Measurements from ENCODE around the gene HMGXB4. TPM values are rescaled to one million over a fixed set of nuclear protein-coding genes. Genes with fewer than 3 reads are reported as not detected.

HMGXB4 gene
- total and polyA plus RNA-seq, 2 donors (not counting 1 experiment from before 2014, with no cell fraction given) = 5.9 to 25.2 TPM

DNA sequence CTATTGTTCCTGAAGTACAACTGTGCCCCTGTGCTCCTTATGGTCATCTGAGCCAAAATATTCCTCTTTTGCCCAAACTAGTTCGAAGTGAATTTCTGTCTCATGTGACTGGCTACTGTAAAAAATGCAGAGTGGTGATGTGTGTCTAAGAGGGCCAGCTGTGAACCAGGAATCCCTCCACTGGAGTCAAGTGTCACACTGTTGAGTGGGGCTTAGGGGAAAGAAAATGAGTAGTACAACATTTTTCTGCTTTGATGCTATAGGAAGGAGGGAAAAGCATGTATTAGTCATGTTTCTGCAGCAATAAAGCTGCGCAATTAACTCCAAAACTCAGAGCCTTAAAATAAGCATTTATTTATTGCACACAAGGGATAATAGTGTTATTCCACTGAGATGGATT is 39.8 kb upstream of the HMGXB4 start:
- Histone ChIP-seq H3K27me3 (replicated peaks in 1 of 4; ENCODE audit: control extremely low read depth in 1 of 4, control insufficient read depth in 3 of 4, insufficient read depth in 4 of 4, low read length in 3 of 4) (no peaks in the 10 kb centered on the region), H2AFZ (ENCODE audit: insufficient read depth, low read depth, low read length, poor library complexity, severe bottlenecking) (no peak overlapping the region), H3K27ac (ENCODE audit: low read length in 2 of 2) (no peak overlapping the region), H4K20me1 (ENCODE audit: control insufficient read depth, insufficient read depth, low read length, poor library complexity, severe bottlenecking) (no peaks in the 10 kb centered on the region), H3K79me2 (ENCODE audit: control insufficient read depth, insufficient read depth, low read length) (no peaks in the 10 kb centered on the region), H3K4me1 (ENCODE audit: control insufficient read depth in 2 of 2, insufficient read depth in 2 of 2, low read length in 2 of 2) (no peaks in the 10 kb centered on the region), H3K9me3 (ENCODE audit: control extremely low read depth in 1 of 3, control insufficient read depth in 2 of 3, insufficient read depth in 1 of 3, low read length in 2 of 3) (peaks cover 0 to 3% (median 0%) of the 10 kb centered on the region in 3 donors), H3K9ac (ENCODE audit: low read length) (no peak overlapping the region), H3K4me3 (ENCODE audit: control extremely low read depth in 1 of 5, extremely low read depth in 1 of 5, insufficient read depth in 1 of 5, low read depth in 2 of 5, low read length in 4 of 5) (no peak overlapping the region), H3K36me3 (replicated peaks in 1 of 2; ENCODE audit: control extremely low read depth in 1 of 2, control insufficient read depth in 1 of 2, extremely low read depth in 1 of 2, insufficient read depth in 2 of 2, low read length in 1 of 2) (no peaks in the 10 kb centered on the region), H3K4me2 (replicated peaks; ENCODE audit: low read depth, low read length, poor library complexity, severe bottlenecking) (no peak overlapping the region)
- no CpG with 5 or more reads among the region's 2 CpGs for WGBS (ENCODE audit: insufficient coverage)
- intact Hi-C loops (cut with micrococcal nuclease) = no loop called here
- ChIA-PET POLR2A (interaction anchor here (0.6 kb wide), 1 partner anchor 898 kb away, joined by 3 read pairs; no protein-coding TSS in a partner anchor), CTCF (no interaction called here)
- DNase-seq = no peak
- Mint-ChIP-seq H3K27ac (no peak overlapping the region), H3K4me3 (no peak overlapping the region), H3K27me3 (peaks cover 27% of the 10 kb centered on the region), H3K4me1 (no peaks in the 10 kb centered on the region), H3K9me3 (ENCODE audit: insufficient read depth) (no peaks in the 10 kb centered on the region)
- TF ChIP-seq, protein P1, sequence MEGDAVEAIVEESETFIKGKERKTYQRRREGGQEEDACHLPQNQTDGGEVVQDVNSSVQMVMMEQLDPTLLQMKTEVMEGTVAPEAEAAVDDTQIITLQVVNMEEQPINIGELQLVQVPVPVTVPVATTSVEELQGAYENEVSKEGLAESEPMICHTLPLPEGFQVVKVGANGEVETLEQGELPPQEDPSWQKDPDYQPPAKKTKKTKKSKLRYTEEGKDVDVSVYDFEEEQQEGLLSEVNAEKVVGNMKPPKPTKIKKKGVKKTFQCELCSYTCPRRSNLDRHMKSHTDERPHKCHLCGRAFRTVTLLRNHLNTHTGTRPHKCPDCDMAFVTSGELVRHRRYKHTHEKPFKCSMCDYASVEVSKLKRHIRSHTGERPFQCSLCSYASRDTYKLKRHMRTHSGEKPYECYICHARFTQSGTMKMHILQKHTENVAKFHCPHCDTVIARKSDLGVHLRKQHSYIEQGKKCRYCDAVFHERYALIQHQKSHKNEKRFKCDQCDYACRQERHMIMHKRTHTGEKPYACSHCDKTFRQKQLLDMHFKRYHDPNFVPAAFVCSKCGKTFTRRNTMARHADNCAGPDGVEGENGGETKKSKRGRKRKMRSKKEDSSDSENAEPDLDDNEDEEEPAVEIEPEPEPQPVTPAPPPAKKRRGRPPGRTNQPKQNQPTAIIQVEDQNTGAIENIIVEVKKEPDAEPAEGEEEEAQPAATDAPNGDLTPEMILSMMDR (IDR thresholded peaks at IDR 0.05) = no peak
- TF ChIP-seq EZH2 (IDR thresholded peaks at IDR 0.05; ENCODE audit: borderline replicate concordance, insufficient read depth, low read depth, low read length, poor library complexity, severe bottlenecking) = no peak
- no peak for ATAC-seq (ENCODE audit: low read depth)

DNA sequence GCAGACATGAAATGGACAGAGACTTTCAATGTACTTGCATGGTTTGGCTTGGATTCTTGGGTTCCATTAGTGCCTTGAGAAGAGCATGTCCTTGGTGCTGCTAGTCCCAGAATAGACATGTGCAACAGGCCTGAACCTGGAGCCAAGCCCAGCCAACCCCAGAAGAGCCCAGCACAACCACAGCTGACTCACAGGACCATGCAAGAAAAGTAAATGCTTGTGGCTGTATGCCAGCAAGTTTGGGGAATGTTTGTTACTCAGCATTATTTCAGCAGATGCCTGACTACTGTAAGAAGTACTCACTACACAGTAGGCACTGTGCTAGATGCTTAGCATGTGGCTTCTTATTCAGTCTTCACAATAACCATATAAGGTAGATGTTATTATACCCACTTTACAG is 39.2 kb upstream of the HMGXB4 start:
- no peak overlapping the region for H3K4me3 Mint-ChIP-seq
- H3K4me3 ChIP-seq (ENCODE audit: control extremely low read depth in 1 of 5, extremely low read depth in 1 of 5, insufficient read depth in 1 of 5, low read depth in 2 of 5, low read length in 4 of 5) = no peak overlapping the region
- H3K27me3 ChIP-seq (replicated peaks in 1 of 4; ENCODE audit: control extremely low read depth in 1 of 4, control insufficient read depth in 3 of 4, insufficient read depth in 4 of 4, low read length in 3 of 4) = no peaks in the 10 kb centered on the region
- H3K4me2 ChIP-seq (replicated peaks; ENCODE audit: low read depth, low read length, poor library complexity, severe bottlenecking) = no peak overlapping the region
- H3K9me3 Mint-ChIP-seq (ENCODE audit: insufficient read depth) = no peaks in the 10 kb centered on the region
- H4K20me1 ChIP-seq (ENCODE audit: control insufficient read depth, insufficient read depth, low read length, poor library complexity, severe bottlenecking) = no peaks in the 10 kb centered on the region
- H3K9me3 ChIP-seq (ENCODE audit: control extremely low read depth in 1 of 3, control insufficient read depth in 2 of 3, insufficient read depth in 1 of 3, low read length in 2 of 3) = peaks cover 0 to 3% (median 0%) of the 10 kb centered on the region in 3 donors
- DNase-seq = no peak
- no peak for TF ChIP-seq EZH2 (IDR thresholded peaks at IDR 0.05; ENCODE audit: borderline replicate concordance, insufficient read depth, low read depth, low read length, poor library complexity, severe bottlenecking)
- TF ChIP-seq, protein P1 (IDR thresholded peaks at IDR 0.05) = no peak
- H3K79me2 ChIP-seq (ENCODE audit: control insufficient read depth, insufficient read depth, low read length) = no peaks in the 10 kb centered on the region
- intact Hi-C loops (cut with micrococcal nuclease) = no loop called here
- H3K4me1 ChIP-seq (ENCODE audit: control insufficient read depth in 2 of 2, insufficient read depth in 2 of 2, low read length in 2 of 2) = no peaks in the 10 kb centered on the region
- POLR2A ChIA-PET = no interaction called here
- no peaks in the 10 kb centered on the region for H3K4me1 Mint-ChIP-seq
- H3K9ac ChIP-seq (ENCODE audit: low read length) = no peak overlapping the region
- CTCF ChIA-PET = no interaction called here
- H2AFZ ChIP-seq (ENCODE audit: insufficient read depth, low read depth, low read length, poor library complexity, severe bottlenecking) = no peak overlapping the region
- ATAC-seq (ENCODE audit: low read depth) = no peak
- H3K27ac Mint-ChIP-seq = no peak overlapping the region
- no peaks in the 10 kb centered on the region for H3K36me3 ChIP-seq (replicated peaks in 1 of 2; ENCODE audit: control extremely low read depth in 1 of 2, control insufficient read depth in 1 of 2, extremely low read depth in 1 of 2, insufficient read depth in 2 of 2, low read length in 1 of 2)
- no peak overlapping the region for H3K27ac ChIP-seq (ENCODE audit: low read length in 2 of 2)
- peaks cover 31% of the 10 kb centered on the region for H3K27me3 Mint-ChIP-seq

Data from B cell (primary cell).